ENCODE results near the gene PDZRN3.
A peak's percentile ranks its signal among the peaks of the same experiment; 100 is the strongest.

PDZRN3 gene

DNA sequence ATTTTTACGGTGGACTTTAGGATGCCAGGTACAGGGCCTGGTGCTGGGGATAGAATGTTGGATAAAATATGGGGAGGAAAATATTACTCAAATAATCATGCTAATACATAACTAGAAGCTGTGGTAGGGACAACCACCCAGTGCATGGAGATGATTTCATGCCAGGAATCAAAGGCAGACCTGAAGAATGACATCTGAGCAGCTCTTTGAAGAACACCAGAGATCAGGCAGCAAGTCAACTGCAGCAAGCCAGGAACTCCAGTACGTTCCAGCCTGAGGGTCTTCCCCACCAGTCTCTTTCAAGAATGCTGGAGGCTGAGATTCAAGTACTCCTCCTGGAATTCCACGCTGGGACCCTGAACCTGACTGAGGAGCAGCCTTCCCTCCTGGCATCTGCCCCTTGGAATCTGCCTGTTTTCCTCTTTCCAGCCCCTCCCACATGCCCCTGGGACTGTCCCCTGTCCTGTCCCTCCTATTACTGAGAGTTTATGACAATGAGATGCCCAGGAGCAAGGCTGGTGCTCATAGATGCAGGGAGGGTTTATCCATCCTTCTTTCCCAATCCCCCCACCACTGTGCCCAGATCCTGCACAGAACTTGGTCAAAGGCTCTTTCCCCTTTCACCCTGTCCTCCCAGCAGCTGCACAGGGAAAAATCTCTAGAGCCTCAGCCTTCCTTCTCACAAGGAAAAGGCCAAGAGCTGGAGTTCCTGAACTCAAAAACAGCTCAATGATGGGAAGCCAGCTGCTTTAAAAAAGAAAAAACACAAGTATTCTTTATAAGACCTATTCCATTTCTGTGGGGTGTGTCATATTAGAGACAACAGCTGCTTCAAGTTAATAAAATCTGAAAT lies 68.0 kb downstream of the PDZRN3 start:
- ATAC-seq: peak; percentile 57
- TF ChIP-seq CSDC2 (CRISPR knock-in tag; IDR thresholded peaks at IDR 0.05) (no peak), ZNF565 (CRISPR knock-in tag; conservative IDR thresholded peaks at IDR 0.05; ENCODE audit: low read depth) (no peak), TCF4 (CRISPR knock-in tag; IDR thresholded peaks at IDR 0.05; ENCODE audit: borderline replicate concordance) (no peak), OSR1 (CRISPR knock-in tag; IDR thresholded peaks at IDR 0.05) (no peak), ZNF70 (CRISPR knock-in tag; IDR thresholded peaks at IDR 0.05) (no peak), ARNTL (CRISPR knock-in tag; IDR thresholded peaks at IDR 0.05; ENCODE audit: borderline replicate concordance, low read depth) (no peak), BACH2 (CRISPR knock-in tag; IDR thresholded peaks at IDR 0.05; ENCODE audit: borderline replicate concordance) (no peak), TOX (CRISPR knock-in tag; IDR thresholded peaks at IDR 0.05; ENCODE audit: borderline replicate concordance) (no peak), ISL1 (CRISPR knock-in tag; IDR thresholded peaks at IDR 0.05) (no peak), ESRRG (CRISPR knock-in tag; IDR thresholded peaks at IDR 0.05) (no peak), SNAI2 (CRISPR knock-in tag; IDR thresholded peaks at IDR 0.05) (no peak), ZFP30 (CRISPR knock-in tag; IDR thresholded peaks at IDR 0.05) (no peak), RARB (CRISPR knock-in tag; IDR thresholded peaks at IDR 0.05) (no peak)
- TF ChIP-seq, protein P1, sequence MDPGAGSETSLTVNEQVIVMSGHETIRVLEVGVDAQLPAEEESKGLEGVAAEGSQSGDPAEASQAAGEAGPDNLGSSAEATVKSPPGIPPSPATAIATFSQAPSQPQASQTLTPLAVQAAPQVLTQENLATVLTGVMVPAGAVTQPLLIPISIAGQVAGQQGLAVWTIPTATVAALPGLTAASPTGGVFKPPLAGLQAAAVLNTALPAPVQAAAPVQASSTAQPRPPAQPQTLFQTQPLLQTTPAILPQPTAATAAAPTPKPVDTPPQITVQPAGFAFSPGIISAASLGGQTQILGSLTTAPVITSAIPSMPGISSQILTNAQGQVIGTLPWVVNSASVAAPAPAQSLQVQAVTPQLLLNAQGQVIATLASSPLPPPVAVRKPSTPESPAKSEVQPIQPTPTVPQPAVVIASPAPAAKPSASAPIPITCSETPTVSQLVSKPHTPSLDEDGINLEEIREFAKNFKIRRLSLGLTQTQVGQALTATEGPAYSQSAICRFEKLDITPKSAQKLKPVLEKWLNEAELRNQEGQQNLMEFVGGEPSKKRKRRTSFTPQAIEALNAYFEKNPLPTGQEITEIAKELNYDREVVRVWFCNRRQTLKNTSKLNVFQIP (CRISPR knock-in tag; IDR thresholded peaks at IDR 0.05; ENCODE audit: borderline replicate concordance, low read depth): no peak
- TF ChIP-seq, protein P2, sequence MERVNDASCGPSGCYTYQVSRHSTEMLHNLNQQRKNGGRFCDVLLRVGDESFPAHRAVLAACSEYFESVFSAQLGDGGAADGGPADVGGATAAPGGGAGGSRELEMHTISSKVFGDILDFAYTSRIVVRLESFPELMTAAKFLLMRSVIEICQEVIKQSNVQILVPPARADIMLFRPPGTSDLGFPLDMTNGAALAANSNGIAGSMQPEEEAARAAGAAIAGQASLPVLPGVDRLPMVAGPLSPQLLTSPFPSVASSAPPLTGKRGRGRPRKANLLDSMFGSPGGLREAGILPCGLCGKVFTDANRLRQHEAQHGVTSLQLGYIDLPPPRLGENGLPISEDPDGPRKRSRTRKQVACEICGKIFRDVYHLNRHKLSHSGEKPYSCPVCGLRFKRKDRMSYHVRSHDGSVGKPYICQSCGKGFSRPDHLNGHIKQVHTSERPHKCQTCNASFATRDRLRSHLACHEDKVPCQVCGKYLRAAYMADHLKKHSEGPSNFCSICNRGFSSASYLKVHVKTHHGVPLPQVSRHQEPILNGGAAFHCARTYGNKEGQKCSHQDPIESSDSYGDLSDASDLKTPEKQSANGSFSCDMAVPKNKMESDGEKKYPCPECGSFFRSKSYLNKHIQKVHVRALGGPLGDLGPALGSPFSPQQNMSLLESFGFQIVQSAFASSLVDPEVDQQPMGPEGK (CRISPR knock-in tag; IDR thresholded peaks at IDR 0.05; ENCODE audit: borderline replicate concordance): no peak
- TF ChIP-seq, protein P3, sequence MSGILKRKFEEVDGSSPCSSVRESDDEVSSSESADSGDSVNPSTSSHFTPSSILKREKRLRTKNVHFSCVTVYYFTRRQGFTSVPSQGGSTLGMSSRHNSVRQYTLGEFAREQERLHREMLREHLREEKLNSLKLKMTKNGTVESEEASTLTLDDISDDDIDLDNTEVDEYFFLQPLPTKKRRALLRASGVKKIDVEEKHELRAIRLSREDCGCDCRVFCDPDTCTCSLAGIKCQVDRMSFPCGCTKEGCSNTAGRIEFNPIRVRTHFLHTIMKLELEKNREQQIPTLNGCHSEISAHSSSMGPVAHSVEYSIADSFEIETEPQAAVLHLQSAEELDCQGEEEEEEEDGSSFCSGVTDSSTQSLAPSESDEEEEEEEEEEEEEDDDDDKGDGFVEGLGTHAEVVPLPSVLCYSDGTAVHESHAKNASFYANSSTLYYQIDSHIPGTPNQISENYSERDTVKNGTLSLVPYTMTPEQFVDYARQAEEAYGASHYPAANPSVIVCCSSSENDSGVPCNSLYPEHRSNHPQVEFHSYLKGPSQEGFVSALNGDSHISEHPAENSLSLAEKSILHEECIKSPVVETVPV (CRISPR knock-in tag; IDR thresholded peaks at IDR 0.05): no peak
- TF ChIP-seq, protein P4, sequence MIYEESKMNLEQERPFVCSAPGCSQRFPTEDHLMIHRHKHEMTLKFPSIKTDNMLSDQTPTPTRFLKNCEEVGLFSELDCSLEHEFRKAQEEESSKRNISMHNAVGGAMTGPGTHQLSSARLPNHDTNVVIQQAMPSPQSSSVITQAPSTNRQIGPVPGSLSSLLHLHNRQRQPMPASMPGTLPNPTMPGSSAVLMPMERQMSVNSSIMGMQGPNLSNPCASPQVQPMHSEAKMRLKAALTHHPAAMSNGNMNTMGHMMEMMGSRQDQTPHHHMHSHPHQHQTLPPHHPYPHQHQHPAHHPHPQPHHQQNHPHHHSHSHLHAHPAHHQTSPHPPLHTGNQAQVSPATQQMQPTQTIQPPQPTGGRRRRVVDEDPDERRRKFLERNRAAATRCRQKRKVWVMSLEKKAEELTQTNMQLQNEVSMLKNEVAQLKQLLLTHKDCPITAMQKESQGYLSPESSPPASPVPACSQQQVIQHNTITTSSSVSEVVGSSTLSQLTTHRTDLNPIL (CRISPR knock-in tag; IDR thresholded peaks at IDR 0.05; ENCODE audit: low read depth): no peak

DNA sequence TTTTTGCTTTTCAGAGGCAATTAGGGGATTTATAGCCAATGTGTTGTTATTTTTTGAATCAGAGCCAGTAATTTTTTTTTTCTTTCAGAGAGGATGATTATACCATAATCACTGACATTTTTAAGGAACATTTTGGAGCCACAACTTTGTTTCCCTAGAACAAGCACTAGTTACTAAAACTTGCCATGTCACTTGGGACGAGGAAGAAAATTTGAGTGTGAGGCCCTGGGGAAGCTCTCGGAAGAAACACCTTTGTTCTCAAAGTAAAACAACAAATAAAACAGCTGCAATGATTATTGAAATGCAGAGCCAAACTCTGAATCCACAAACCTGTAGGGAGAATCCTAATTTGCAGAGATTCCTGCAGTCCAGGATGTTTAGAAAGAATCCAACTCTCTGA lies 69.7 kb downstream of the PDZRN3 start:
- TF ChIP-seq ZNF70 (CRISPR knock-in tag; IDR thresholded peaks at IDR 0.05): no peak
- no peak for TF ChIP-seq ISL1 (CRISPR knock-in tag; IDR thresholded peaks at IDR 0.05)
- no peak for TF ChIP-seq ZNF565 (CRISPR knock-in tag; conservative IDR thresholded peaks at IDR 0.05; ENCODE audit: low read depth)
- no peak for TF ChIP-seq ZFP30 (CRISPR knock-in tag; IDR thresholded peaks at IDR 0.05)
- TF ChIP-seq ZFP3 (CRISPR knock-in tag; IDR thresholded peaks at IDR 0.05): no peak
- ATAC-seq: no peak

DNA sequence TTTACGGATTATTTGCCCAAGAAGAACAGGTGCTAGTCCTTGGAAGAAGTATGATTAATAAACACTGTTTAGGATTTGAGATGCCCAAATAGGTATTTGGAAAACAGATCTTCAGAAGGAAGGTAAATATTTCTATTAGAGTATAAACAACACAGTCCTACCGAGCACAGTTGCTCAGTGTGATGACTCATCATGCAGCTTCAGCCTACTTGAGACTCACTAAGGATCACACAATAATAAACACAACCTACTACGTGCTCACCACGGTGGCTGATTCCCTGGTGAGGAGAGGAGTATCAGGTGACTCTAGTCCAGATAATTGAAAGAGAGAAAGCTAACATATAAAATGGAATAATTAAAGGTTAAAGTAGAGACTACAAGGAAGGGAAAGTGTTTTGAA lies 72.0 kb downstream of the PDZRN3 start:
- TF ChIP-seq ESRRG (CRISPR knock-in tag; IDR thresholded peaks at IDR 0.05): no peak
- no peak for TF ChIP-seq ZNF565 (CRISPR knock-in tag; conservative IDR thresholded peaks at IDR 0.05; ENCODE audit: low read depth)
- no peak for TF ChIP-seq GLIS3 (CRISPR knock-in tag; IDR thresholded peaks at IDR 0.05)
- TF ChIP-seq, protein P5, sequence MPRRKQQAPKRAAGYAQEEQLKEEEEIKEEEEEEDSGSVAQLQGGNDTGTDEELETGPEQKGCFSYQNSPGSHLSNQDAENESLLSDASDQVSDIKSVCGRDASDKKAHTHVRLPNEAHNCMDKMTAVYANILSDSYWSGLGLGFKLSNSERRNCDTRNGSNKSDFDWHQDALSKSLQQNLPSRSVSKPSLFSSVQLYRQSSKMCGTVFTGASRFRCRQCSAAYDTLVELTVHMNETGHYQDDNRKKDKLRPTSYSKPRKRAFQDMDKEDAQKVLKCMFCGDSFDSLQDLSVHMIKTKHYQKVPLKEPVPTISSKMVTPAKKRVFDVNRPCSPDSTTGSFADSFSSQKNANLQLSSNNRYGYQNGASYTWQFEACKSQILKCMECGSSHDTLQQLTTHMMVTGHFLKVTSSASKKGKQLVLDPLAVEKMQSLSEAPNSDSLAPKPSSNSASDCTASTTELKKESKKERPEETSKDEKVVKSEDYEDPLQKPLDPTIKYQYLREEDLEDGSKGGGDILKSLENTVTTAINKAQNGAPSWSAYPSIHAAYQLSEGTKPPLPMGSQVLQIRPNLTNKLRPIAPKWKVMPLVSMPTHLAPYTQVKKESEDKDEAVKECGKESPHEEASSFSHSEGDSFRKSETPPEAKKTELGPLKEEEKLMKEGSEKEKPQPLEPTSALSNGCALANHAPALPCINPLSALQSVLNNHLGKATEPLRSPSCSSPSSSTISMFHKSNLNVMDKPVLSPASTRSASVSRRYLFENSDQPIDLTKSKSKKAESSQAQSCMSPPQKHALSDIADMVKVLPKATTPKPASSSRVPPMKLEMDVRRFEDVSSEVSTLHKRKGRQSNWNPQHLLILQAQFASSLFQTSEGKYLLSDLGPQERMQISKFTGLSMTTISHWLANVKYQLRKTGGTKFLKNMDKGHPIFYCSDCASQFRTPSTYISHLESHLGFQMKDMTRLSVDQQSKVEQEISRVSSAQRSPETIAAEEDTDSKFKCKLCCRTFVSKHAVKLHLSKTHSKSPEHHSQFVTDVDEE (CRISPR knock-in tag; IDR thresholded peaks at IDR 0.05): no peak
- no peak for TF ChIP-seq BACH2 (CRISPR knock-in tag; IDR thresholded peaks at IDR 0.05; ENCODE audit: borderline replicate concordance)
- TF ChIP-seq, protein P3 (CRISPR knock-in tag; IDR thresholded peaks at IDR 0.05): no peak
- TF ChIP-seq SNAI2 (CRISPR knock-in tag; IDR thresholded peaks at IDR 0.05): no peak
- no peak for TF ChIP-seq CSDC2 (CRISPR knock-in tag; IDR thresholded peaks at IDR 0.05)
- TF ChIP-seq OSR1 (CRISPR knock-in tag; IDR thresholded peaks at IDR 0.05): no peak
- no peak for TF ChIP-seq TOX (CRISPR knock-in tag; IDR thresholded peaks at IDR 0.05; ENCODE audit: borderline replicate concordance)
- no peak for ATAC-seq
